D341Med (cell line): Measurements from ENCODE around the gene DEPDC7.
"Not testable (repeated sequence)": the region's sequence is repeated elsewhere in the genome, so short reads cannot be mapped to it uniquely, and the experiment has no call there.

Experiments
- DNase-seq: peaks from one replicate; pipeline ENCODE4 v3.0.0; 2012; ENCODE audit warnings: low spot score

Gene DEPDC7

DNA sequence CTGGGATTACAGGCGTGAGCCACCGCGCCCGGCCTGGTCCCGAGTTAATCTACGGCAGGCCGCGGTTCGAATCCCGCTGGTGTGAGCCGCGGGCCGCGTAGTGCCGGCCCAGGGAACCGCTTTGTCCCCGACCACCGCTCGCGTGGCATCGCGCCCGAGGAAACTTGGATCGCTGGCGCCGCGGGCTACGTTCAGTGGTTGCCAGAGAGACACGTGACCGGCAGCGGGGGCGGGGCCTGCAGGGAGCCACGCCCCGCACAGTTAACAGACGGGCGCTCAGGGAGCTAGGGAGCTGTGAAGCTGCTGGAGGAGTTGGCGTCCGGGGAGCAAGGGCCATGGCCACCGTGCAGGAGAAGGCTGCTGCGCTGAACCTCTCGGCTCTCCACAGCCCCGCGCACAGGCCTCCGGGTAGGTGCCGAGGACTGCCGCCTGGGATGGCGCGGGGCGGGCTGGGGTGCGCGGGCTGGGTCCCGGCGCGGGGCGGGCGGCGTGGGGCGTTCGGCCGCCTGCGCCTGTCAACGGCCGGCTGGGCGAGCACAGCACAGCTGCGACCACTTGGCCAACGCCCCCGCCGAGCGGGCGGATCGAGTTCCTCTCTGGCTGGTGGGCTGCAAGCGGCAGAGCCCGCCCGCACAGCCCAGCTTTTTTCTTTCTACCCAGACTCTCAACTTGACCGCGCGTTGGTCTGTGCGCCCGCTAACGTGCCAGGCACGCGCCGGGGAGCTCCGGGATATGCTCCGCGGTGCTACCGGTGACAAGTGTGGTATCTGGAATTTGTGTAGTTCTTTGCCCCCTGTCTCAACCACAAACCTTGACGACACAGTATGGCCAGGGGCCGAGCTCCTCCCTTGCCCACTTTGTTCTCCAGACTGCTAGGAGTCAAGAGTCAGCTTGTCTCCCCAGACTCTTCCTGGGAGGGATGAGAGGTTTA is at the start of gene DEPDC7:
Gene DEPDC7, plus strand, starts transcription at position 258 of the 931 bp plus-strand sequence. Its CDS starts 78 bp downstream, at position 336.
- DNase-seq: peak; percentile 93

GRCh38 chr11:32968541-32968940 is 47.1 kb upstream of the DEPDC7 start:
- no peak for DNase-seq

- DNase-seq: not testable (repeated sequence)
Observed at GRCh38 chr11:32972233-32972632, 43.4 kb upstream of the DEPDC7 start.

GRCh38 chr11:32972781-32973180 is 42.9 kb upstream of the DEPDC7 start:
- DNase-seq: no peak

DNA sequence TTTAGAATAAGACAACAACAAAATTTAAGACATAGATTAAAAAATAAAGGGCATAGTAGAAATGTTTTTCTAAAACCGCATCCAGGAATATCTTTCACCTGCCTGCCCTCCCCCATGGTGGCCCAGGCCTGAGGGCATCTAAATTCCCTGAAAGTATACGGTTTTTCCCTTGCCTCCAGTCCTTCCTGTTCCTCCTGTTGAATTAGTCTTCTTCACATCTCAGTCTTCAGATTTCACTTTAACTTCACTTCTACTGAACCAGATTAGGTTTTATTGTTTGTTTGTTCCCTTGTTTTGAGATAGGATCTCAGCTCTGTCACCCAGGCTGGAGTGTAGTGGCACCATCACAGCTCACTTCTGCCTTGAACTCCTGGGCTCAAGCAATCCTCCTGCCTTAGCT is 33.1 kb upstream of the DEPDC7 start:
- DNase-seq: no peak

- no peak for DNase-seq
Observed at GRCh38 chr11:32983506-32983905, 32.2 kb upstream of the DEPDC7 start.

DNA sequence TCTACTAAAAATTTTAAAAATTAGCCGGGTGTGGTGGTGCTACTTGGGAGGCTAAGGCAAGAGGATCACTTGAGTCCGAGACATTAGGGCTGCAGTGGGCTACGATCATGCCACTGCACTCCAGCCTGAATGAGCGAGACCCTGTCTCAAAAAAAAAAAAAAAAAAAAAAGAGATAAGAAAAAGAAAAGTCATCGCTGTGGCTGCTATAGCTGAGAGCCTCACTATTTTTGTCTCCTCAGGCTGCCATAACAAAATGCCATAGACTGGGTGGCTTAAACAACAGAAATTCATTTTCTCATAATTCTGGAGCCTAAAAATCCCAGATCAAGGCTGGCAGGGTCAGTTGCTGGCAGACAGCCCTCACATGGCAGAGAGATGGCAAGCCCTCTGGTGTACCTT is 30.1 kb upstream of the DEPDC7 start:
- DNase-seq: peak; percentile 37

DNA sequence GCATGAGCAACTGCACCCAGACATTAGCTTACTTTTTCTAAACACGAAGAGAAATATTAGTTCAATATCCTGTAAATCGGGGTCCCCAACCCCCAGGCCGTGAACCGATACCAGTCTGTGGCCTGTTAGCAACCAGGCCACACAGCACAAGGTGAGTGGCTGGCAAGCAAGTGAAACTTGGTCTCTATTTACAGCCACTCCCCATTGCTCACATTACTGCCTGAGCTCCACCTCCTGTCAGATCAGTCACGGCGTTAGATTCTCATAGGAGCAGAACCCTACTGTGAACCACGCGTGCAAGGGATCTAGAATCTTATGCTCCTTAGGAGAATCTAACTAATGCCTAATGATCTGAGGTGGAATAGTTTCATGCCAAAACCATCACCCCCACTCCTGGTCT is 27.8 kb upstream of the DEPDC7 start:
- DNase-seq: no peak

DNA sequence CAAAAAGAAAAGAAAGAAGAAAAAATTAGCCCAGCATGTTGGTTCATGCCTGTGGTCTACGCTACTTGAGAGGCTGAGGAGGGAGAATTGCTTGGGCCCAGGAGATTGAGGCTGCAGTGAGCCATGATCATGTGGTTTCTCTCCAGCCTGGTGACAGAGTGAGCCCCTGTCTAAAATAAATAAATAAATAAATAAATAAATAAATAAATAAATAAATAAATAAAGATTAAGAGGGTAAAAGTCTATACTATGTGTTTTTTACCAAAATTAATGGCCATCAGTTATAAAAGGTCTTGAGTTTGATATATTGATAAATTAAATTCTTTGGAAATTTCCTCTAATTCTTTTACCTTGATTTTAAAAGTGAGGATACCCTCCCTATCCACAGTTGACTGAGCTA is 25.2 kb upstream of the DEPDC7 start:
- DNase-seq: no peak

DNA sequence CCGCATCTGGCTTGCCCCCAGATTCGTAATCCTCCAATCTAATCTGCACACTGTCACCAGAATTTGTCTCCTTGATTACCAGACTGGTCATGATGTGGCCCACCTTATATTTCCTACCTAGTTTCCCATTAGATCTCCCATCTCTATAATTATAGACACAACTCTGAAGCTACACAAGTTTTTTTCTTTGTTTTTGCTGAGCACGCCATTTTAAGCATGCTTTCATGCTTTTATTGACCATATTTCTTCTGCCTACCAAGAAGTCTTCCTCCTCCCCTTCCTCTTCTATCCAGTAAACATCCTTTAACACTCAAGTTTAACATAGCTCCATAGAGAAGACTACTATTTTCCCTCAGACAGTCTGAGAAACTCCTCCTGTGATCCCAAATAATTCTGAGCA is 24.3 kb upstream of the DEPDC7 start:
- DNase-seq: no peak

DNA sequence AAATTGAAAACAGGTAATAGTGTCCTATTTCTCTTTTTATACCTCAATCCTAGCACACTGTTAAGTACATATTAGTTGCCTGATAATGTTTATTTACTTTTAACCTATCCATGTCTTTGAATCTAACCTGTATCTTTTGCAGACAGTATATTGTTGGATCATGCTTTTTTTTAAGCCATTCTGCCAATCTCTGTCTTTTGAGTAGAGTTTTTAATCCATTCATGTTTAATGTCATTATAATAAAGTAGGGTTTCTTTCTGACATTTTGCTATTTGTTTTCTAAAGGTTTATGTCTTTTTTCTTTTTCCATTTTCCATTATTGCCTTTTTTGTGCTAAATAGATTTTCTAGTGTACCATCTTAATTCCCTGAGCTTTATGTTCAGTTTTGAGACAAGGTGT is 23.8 kb upstream of the DEPDC7 start:
- no peak for DNase-seq

DNA sequence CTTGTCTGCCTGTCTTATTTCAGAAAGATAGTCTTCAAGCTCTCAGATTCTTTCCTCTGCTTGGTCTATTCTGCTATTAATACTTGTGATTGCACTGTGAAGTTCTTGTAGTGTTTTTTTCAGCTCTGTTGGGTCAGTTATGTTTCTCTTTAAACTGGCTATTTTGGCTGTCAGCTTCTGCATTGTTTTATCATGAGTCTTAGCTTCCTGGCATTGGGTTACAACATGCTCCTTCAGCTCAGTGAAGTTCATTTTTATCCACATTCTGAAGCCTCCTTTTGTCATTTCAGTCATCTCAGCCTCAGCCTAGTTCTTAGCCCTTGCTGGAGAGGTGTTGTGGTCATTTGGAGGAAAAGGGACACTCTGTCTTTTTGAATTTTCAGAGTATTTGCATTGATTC is 15.5 kb upstream of the DEPDC7 start:
- no peak for DNase-seq

- no peak for DNase-seq
Observed at GRCh38 chr11:33001281-33001680, 14.4 kb upstream of the DEPDC7 start.

DNA sequence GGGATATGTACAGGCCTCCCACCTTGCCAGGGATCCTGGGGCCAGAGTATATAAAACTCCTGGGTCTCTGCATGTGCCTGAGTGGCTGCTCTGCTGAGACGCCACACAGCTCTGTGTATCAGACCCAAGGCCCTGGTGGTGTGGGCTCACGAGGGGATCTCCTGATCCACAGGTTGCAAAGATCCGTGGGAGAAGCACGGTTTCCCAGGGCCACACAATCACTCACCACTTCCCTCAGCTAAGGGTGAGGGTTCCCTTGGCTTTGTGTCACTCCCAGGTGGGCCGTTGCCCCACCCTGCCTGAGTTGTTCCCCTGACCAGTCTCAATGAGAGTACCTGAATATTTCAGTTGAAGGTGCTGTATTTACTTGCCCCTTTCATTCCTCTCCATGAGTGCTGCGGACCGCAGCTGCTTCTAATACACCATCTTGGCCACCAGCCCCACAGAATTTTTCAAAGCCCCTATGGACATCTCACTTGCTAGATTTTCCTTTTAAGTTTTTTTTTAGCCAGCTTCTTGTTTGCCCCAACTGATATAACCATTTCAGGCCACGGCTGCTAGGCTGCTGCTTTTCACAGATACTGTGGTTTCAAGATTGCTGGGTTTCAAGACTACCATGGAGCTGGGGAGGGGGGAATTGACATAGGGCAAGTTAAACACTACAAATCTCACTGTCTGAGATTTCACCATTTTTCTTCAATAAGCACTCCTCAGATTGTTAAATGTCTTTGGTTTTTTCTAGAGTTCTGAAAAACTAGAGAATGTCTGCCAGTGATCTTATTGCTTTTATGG is 13.7 kb upstream of the DEPDC7 start:
- no peak for DNase-seq

GRCh38 chr11:33005175-33005574 is 10.5 kb upstream of the DEPDC7 start:
- no peak for DNase-seq

GRCh38 chr11:33006010-33006409 is 9.7 kb upstream of the DEPDC7 start:
- DNase-seq: no peak

DNA sequence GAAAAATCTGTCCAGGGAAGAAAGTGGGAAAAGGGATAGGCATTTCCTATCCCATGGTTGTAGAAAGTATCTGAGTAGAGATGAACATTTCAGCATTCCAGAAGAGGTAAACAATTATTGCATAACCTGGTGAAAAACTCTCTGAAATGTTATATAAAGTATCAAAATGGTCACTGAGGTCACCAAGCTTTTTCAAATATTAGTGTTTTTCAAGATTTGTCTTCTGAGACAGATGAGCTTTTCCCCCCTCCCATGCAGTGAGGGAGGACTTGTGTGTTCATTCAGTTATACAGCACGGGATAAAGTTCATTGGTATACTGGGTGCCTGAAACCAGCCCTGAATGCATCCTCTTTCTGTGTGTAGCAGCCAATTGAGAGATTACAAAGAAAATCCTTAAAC is 1.9 kb upstream of the DEPDC7 start:
- no peak for DNase-seq

DNA sequence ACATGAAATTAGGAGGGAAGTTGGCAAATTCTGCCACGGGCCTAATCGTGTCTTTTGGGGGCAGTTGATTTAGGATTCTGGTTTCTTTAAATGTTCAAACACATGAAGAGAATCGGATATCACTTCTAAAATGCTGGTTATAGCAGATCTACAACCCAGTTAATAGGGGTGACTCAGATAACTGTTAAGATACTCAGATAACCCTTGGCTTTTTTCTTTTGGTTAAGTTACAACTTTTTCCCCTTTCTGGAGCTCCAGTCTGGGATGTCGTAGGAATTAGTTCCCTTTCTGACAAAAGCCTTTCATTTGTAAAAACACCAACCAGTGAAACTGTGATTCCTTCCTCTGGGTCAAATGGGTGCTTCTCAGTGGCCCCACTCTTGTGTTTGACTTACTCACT is 976 bp downstream of the DEPDC7 start:
- DNase-seq: no peak

DNA sequence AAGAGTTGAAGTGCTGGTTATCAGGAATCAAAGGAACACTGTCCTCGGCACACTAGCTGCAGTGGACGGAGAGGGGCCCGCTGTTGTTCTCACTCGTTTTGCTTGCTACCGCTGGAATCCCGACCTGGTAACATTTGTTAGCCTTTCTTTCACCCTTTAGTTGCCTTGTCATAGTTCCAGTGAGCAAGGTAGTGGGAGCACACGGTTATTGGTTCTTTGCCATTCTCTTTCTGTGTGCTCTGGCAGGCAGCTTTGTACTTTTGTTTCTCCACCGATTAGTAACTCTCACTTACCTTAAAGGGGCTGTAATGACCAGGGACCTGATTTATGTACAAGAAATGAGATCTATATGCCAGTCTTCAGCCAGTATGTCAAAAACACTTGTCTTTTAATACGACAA is 1.8 kb downstream of the DEPDC7 start:
- DNase-seq: no peak

DNA sequence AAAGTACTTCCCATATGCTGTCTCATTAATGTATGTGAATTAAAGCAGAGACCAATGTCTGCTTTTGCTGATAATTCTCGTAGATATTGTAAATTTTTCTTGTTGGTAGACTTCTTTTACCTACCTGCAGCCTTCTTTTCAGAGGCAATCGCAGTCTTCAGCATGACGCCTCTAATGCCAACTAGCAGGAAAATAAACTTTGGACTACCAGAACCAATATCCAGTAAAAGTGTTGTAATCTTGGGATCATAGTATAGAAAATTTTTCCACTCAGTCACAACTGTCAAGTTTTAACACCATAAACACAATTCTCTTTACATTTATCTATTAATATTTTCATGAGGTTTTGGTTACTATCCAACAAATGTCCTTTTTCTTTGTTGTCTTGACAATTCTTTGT is 2.3 kb downstream of the DEPDC7 start:
- DNase-seq: no peak

GRCh38 chr11:33018840-33019239 is 3.2 kb downstream of the DEPDC7 start:
- DNase-seq: no peak

GRCh38 chr11:33021501-33021900 is 5.8 kb downstream of the DEPDC7 start:
- DNase-seq: no peak

GRCh38 chr11:33021937-33022336 is 6.3 kb downstream of the DEPDC7 start:
- no peak for DNase-seq
